GM19240 (cell line): ENCODE measurements around the gene IL36B.

ENCODE experiments used
- DNase-seq: peaks from one replicate; pipeline ENCODE4 v3.0.0; 2011; ENCODE audit warnings: low spot score; ENCODE audit not compliant: insufficient read length

The IL36B gene

DNA sequence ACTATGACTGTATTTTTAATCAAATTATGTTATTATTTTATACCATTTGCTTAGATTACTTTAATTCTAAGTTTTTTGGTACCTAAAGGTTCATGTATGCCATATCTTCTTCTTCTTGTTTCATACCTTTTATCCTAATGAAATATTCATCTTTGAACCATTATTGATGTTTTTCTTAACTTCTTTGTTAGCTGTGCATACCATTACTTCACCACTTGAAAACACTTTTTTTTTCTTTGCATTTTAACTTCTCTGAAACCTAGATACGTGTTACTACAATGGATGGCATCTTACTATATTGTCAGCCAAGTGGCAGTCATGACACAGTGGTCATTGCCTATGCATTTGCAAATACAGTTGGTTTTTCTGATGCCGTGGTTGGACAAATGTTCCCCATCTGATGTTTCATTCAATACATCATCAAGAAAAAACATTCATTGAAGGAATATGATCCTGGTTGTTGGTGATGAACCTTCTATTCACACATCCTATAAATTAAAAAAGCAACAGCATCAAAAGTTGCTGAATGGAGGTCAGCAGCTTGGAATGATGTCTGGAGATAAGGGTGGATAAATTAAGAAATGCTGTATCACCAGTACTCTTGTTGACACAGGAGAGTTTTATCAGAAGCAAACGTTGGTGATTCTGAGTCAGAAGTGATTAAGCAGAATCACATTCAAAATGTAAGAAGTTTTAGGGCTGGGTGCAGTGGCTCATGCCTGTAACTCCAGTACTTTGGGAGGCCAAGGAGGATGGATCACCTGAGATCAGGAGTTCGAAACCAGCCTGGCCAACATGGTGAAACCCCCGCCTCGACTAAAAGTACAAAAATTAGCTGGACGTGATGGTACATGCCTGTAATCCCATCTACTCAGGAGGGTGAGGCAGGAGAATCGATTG, 40.0 kb downstream of the IL36B start:
- no peak for DNase-seq

DNA sequence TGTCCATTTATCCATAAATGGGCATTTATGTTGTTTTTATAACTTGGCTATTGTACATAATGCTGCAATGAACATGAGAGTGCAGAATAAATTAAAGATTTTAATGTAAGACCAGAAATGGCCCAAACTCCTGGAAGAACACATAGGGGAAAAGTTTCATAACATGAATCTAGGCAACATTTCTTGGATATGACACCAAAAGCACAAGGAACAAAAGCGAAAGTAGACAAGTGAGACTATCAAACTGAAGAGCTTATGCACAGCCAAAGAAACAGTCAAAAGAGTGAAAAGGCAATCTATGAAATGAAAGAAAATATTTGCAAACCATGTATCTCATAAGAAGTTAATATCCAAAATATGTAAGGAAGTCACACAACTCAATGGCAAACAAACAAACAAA, 41.6 kb downstream of the IL36B start:
- no peak for DNase-seq

DNA sequence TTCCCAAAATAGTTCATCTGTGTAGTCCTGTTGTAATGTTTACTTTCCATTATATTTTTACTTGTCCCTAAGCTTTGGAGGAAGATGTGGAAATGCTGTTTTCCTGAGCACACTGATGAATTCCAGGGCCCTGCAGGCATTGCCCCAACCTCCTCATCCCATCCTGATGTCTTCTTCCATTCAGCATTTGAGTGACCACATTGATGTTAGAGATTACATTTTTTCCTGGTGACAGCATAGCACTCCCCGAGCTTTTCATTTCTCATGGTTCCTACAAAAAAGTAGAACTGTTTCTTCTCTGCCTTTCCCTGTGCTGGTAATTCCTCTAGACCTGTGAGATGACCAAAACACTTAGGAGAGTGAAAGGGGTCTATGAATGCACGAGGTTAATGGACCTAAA, 42.6 kb downstream of the IL36B start:
- DNase-seq = no peak

DNA sequence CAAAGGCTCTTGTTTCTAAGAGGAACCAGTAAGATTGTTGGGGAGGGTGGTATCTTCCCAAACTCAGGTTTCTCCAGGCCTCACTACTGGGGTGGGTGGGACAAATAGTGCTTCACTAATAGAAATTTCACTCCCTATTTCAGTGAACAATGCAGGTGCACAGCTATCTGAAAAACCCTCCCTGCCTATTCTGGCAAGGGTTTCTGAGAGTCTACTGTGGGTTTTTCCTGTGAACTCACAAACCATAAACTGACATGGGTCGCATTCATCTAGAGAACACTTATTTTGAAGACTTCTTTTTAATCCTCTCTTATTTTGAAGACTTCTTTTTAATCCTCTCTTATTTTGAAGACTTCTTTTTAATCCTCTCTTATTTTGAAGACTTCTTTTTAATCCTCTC, 43.0 kb downstream of the IL36B start:
- no peak for DNase-seq

DNA sequence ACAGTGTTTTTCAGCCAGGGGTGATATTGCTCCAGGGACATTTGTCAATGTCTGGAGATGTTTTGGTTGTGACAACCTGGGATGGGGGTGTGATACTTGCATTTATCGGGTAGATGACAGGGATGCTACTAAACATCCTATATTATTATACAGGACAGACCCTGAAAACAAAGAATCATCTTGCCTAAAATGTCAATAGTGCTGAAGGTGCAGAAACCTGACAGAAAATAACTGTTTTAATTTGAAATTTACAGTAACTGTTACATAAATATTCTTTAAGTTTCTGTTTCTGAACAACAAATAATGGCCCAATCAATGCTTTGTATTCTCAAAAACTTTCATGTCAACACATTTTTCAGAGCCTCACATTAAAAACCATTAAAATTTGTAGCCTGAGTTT, 45.4 kb downstream of the IL36B start:
- no peak for DNase-seq

DNA sequence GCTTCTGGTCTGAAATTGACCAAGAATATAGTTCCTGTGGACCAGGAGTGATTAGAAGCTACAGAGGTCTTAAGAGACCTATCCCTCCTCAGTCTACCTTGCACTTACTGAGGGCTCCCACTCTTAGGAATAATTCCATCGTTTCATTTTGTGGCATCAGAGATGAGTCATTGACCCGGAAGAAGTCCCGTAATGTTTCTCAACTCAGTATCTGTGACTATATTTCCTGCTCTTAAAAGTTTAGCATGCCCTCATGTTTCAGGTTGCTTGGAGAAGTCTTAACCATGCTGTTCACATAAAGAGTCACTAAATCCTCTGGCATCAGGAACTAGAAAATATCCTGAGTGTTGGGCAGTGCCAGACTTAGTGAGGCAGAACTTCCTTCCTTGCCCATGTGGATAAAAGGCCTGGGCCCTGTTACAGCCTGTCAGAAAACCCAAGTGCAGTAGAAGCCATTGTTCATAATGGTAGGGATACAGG, 47.6 kb downstream of the IL36B start, which contains the start of gene IL36A:
IL36A (plus strand) TSS at position 430 of the 480 bp plus-strand sequence. CDS start 413 bp downstream, outside the sequence.
- no peak for DNase-seq

DNA sequence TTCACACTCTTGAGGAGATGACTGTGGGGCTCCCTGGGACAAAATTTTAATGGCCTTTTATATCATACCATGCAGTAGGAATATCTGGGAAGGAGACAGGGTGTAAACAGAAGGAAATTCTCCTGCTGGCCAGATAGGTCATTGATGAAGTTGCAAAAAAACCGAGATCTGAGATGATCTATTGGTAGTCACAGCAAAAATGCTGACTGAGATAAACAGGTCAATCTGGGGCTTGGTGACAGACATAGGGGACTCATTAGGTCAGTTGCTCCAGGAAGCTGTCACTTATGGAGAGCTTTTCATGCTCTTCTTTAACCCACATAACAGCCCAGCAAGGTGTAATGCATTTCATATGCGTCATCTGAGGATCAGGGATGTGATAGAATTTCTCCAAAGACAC, 50.0 kb downstream of the IL36B start:
- no peak for DNase-seq

DNA sequence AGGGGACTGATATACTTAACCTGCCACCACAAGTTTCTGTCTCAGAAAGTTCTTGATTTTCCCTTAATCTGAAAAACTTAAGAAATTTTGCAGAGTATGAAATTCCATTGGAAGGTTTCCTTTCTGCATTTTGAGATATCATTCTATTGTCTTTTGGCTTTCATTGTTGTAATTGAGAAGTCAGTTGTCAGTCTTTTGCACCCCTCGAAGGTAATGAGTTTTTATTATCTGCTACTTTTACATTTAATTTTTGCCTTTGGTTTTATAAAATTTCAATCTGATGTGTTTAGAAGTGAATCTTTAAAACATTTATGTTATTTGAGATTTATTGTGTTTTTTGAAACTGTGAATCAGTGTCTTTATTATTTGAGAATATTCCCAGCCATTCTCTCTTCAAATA, 52.2 kb downstream of the IL36B start:
- no peak for DNase-seq

DNA sequence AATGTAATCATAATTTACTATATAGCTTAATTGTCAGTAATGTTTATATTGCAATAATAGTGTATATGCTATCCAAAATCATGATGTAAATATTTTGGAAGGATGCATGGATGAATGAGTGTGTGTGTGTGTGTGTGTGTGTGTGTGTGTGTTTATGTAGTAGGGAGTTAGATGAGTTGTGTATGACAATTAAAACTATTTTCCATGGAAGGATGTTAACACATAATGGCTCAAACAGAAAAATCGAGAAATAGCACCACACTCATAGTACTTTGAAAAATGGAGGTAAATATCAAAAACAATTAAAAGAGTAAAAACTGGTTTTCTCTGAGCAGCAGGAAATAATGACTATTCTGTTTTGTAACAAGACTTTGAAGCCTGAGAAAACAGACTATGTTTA, 55.5 kb downstream of the IL36B start:
- no peak for DNase-seq

DNA sequence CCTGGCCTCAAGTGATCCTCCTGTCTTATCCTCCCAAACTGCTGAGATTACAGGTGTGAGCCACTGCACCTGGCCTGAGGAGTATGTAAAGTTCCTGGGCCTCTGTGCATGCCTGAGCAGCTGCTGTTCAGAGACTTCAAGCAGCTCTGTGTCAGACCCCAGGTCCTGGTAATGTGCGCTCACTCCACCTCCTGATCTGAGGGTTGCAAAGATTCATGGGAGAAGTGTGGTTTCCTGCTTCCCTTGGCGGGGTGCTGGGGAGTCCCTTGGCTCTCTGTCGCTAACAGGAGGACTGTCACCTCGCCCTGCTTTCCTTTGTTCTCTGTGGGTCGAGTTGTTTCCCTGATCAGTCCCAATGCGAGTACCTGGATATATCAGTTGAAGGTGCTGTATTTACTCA, 56.0 kb downstream of the IL36B start:
- DNase-seq = no peak

DNA sequence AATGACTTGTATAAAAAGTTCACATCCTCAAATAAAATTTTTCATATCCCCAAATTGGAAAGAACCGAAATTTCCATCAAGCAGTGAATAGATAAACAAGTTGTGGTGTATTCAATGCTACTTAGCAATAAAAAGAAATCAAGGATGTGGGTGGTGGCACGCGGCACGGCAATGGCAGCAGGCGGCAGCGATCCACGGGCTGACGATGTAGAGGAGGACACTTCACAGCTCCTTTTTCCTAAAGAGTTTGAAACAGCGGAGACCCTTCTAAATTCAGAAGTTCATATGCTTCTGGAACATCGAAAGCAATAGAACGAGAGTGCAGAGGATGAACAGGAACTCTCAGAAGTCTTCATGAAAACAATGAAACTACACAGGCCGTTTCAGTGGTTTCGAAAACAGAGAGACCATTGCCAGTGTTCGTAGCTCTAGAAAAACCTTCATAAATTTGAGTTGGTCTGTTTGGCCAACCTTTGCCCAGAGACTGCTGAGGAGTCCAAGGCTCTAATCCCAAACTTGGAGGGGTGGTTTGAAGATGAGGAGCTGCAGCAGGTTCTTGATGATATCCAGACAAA, 57.2 kb downstream of the IL36B start:
- no peak for DNase-seq

DNA sequence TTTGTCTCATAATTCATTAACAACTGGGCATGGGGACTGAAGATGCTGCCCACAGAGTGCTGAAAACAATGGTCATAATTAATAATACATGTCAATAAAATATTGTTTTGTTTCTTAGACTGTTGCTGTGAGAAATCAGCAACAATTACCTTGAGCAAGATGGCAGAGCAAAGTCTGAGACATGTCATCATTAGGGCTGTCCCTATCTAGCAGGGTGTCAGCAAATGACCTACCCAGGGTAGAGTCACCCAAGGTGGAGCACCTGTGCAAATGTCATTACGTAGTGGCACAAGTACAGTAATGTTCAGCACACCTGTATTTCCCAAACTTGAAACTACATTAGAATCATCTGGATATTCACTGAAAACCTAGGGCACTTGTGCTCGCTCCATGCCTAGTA, 58.0 kb downstream of the IL36B start:
- DNase-seq = no peak

DNA sequence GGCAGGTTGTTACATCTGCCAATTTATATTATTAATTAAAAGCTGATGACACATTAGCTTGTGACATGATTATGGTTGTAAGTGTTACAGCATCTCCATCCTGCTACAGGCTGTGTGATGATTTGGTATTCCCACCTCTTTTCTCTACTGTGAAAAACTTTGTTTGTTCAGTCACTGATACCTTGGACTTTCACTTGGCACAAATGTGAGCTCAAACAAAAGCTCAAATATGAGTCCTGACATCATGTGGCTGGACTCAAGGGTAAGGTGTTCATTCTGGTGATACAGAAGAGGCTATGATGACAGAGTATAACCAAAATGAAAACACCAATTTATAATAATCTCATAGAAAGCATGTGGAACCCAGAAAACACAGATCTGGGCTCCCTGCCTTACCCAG, 58.8 kb downstream of the IL36B start:
- no peak for DNase-seq

DNA sequence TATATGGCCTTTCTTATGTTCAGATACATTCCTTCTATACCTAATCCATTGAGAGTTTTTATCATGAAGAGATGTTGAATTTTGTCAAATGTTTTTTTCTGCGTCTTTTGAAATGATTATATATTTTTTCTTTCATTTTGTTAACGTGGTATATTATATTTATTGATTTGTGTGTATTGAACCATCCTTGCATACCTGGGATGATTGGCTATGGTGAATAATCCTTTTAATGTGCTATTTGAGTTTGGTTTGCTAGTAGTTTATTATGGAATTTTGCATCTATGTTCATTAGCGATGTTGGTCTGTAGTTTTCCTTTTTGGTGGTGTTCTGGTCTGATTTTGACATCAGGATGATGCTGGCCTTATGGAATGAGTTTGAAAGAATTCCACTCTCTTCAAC, 63.1 kb downstream of the IL36B start:
- DNase-seq = no peak

DNA sequence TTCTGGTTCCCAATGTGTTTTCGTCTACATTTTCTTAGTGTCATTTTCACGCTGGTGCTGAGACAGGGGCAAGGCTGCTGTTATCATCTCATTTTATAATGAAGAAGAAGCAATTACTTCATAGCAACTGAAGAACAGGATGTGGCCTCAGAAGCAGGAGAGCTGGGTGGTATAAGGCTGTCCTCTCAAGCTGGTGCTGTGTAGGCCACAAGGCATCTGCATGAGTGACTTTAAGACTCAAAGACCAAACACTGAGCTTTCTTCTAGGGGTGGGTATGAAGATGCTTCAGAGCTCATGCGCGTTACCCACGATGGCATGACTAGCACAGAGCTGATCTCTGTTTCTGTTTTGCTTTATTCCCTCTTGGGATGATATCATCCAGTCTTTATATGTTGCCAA, 67.6 kb downstream of the IL36B start:
- no peak for DNase-seq

DNA sequence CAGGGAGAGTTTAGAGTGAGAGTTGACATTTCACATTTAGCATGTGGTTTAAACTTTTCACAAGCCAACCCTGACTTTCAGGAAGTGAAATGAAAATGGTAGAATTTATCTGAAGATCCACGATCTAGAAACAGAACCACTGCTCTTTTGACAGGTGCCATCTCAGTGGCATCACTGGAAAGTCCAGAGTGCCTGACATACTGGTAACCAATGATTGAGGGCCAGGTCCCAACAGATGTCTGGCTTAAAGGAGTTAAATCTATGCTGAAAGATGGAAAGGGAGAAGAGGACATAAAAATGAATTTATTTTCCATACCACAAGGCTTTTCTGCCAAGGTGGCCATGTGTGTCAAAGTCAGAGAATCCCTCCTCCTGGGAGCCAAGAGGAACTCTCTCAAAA, 72.1 kb downstream of the IL36B start:
- DNase-seq = no peak

DNA sequence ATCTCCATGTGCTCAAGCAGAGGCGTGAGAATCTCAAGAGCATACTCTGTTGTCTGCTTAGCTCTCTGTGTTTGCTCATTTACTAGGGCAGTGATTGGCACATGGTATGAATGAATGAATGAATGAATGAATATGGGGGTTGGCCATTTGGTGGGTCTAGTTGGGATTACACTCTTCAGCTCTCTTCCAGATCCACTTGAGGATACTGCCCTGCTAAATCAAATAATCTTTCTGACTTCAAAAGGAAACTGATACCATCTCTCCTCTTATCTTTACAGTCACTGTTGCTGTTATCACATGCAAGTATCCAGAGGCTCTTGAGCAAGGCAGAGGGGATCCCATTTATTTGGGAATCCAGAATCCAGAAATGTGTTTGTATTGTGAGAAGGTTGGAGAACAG, 72.9 kb downstream of the IL36B start:
- DNase-seq = no peak

DNA sequence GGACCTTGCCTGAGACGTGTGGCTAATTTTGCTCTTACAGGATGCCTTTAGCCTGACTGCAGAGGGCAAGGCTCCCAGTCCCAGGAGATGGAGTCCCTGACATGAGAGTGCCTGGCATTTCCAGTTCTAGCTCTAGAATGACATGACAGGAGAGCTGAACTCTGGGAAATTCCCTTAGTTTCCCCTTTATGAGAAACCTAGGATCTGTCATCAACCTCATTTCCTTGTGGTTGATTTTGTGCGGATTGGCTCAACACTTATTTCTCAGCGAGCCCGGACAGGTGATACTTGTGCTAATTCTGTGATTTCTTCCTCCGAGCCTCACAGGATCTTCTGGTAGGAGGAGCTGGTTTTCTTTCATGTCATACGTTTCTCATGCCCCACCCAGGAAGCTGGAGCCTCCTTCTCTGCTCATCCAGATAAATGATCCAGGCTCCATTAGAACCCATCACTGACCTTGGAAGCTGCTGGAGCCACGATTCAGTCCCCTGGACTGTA, 75.1 kb downstream of the IL36B start, which contains the start of gene IL36G:
IL36G (plus strand) TSS at position 448 of the 498 bp plus-strand sequence. CDS start 633 bp downstream, outside the sequence.
- DNase-seq = no peak
